GM12878 (cell line): ENCODE data around the gene LAYN. TPM values are rescaled to one million over a fixed set of nuclear protein-coding genes. Genes with fewer than 3 reads are reported as not detected.

Source experiments
- ATAC-seq: fragments of 200-7000 bp; cut with Tn5 transposase; 3 replicates; pipeline ENCODE4 v1.9.1; 2020; ENCODE audit warnings: mild to moderate bottlenecking, moderate library complexity
- BruUV-seq: library from RNA; stranded (reverse); fragments of 400-500 nt; replicated peaks from 2 replicates; lab custom pipeline; 2021; lab: Mats Ljungman, UMichigan
- CTCF ChIA-PET: fragments of 300-600 bp; sonication (Branson Sonifier 250); formaldehyde crosslinking; extraction: SDS; loops from one replicate; lab custom pipeline; 2021; ENCODE audit warnings: inconsistent platforms; lab: Yijun Ruan, JAX
- POLR2A ChIA-PET: fragments of 350-600 bp; formaldehyde crosslinking; extraction: SDS; loops from one replicate; lab custom pipeline; 2021; ENCODE audit warnings: inconsistent platforms; lab: Charles Lee
- RAD21 ChIA-PET: fragments of 300-600 bp; sonication (Branson Sonifier 250); formaldehyde crosslinking; loops from one replicate; lab custom pipeline; 2023; ENCODE audit warnings: antibody characterized with exemption; ENCODE audit not compliant: unreplicated experiment; lab: Charles Lee
- SMC1A ChIA-PET: fragments of 300-600 bp; sonication (Branson Sonifier 250); formaldehyde crosslinking; loops from one replicate; lab custom pipeline; 2023; ENCODE audit not compliant: unreplicated experiment, uncharacterized antibody; lab: Charles Lee
- DNase-seq: peaks from one replicate; pipeline ENCODE4 v3.0.0-alpha.2; 2011; ENCODE audit warnings: low read depth, low spot score
- FAIRE-seq: peaks from 3 replicates; lab custom pipeline; 2011; peaks lifted over from hg19 to GRCh38; lab: Jason Lieb, UNC
- H2AFZ ChIP-seq: 2 replicates; pipeline ENCODE4 v1.6.0; 2011; ENCODE audit warnings: low read depth, low read length, control low read depth; ENCODE audit not compliant: control insufficient read depth
- H3K27ac ChIP-seq: 2 replicates; pipeline ENCODE4 v1.5.1; 2011; ENCODE audit warnings: control low read depth; ENCODE audit not compliant: control insufficient read depth, insufficient read depth
- H3K27me3 ChIP-seq, 2 experiments: replicated peaks in 1 of 2; 2 replicates each; pipeline versions ENCODE4 v1.6.0 to v1.6.1; 2011; ENCODE audit warnings: low read length in 1 of 2; ENCODE audit not compliant: control insufficient read depth in 2 of 2, insufficient read depth in 2 of 2
- H3K36me3 ChIP-seq, 2 experiments: 2 replicates each; pipeline ENCODE4 v1.5.1; 2011; ENCODE audit warnings: low read length in 1 of 2; ENCODE audit not compliant: control insufficient read depth in 2 of 2, insufficient read depth in 2 of 2
- H3K4me1 ChIP-seq: 2 replicates; pipeline ENCODE4 v1.6.1; 2011; ENCODE audit warnings: mild to moderate bottlenecking, low read length, moderate library complexity, mixed read lengths; ENCODE audit not compliant: control insufficient read depth, insufficient read depth
- H3K4me2 ChIP-seq: 2 replicates; pipeline ENCODE4 v1.6.0; 2011; ENCODE audit warnings: control low read depth; ENCODE audit not compliant: control insufficient read depth, insufficient read depth
- H3K4me3 ChIP-seq: fragments of 200-600 bp; sonication (generic); 2 replicates; pipeline ENCODE4 v1.5.1; 2016
- H3K79me2 ChIP-seq: 2 replicates; pipeline ENCODE4 v1.6.0; 2011; ENCODE audit warnings: low read length; ENCODE audit not compliant: control insufficient read depth, insufficient read depth
- H3K9ac ChIP-seq: 2 replicates; pipeline ENCODE4 v1.8.0; 2011; ENCODE audit warnings: low read length, control low read depth, mixed read lengths; ENCODE audit not compliant: control insufficient read depth, insufficient read depth
- H3K9me3 ChIP-seq: replicated peaks from 3 replicates; pipeline ENCODE4 v1.5.1; 2011; ENCODE audit warnings: mild to moderate bottlenecking, low read length; ENCODE audit not compliant: control insufficient read depth, insufficient read depth
- H4K20me1 ChIP-seq: 2 replicates; pipeline ENCODE4 v1.6.0; 2011; ENCODE audit not compliant: control insufficient read depth, insufficient read depth
- BRCA1 ChIP-seq: IDR thresholded peaks from 2 replicates; pipeline ENCODE4 v1.6.1; 2011; ENCODE audit warnings: low read depth, low read length, improper control_type of control experiment
- CBFB ChIP-seq: IDR thresholded peaks from 2 replicates; pipeline ENCODE4 v1.6.1; 2016; ENCODE audit warnings: antibody characterized with exemption, low read depth
- CBX5 ChIP-seq: sonication (generic); IDR thresholded peaks from 2 replicates; pipeline ENCODE4 v1.6.1; 2016; ENCODE audit warnings: low read depth, moderate library complexity, mild to moderate bottlenecking, inconsistent platforms
- CEBPB ChIP-seq, 2 experiments: fragments of 150-350 bp in 1 of 2; IDR thresholded peaks; 2 replicates each; pipeline ENCODE4 v1.6.1; 2012 to 2014; ENCODE audit warnings: low read depth in 2 of 2, low read length in 2 of 2, borderline replicate concordance in 1 of 2, inconsistent platforms in 1 of 2
- IKZF2 ChIP-seq, 2 experiments: fragments of 450-650 bp; IDR thresholded peaks; 2 replicates each; pipeline ENCODE4 v1.6.1; 2017; ENCODE audit warnings: mild to moderate bottlenecking in 2 of 2, moderate library complexity in 2 of 2
- JUNB ChIP-seq: IDR thresholded peaks from 2 replicates; pipeline ENCODE4 v1.6.1; 2016; ENCODE audit warnings: antibody characterized with exemption, mild to moderate bottlenecking
- JUND ChIP-seq: IDR thresholded peaks from 2 replicates; pipeline ENCODE4 v1.6.1; 2012; ENCODE audit warnings: low read depth, mild to moderate bottlenecking, low read length, improper control_type of control experiment, moderate library complexity
- NFYB ChIP-seq: IDR thresholded peaks from 2 replicates; pipeline ENCODE4 v1.6.1; 2011; ENCODE audit warnings: low read depth, mild to moderate bottlenecking, low read length, improper control_type of control experiment, moderate library complexity; ENCODE audit not compliant: insufficient read depth
- NR2F1 ChIP-seq: fragments of 450-650 bp; conservative IDR thresholded peaks from 2 replicates; pipeline ENCODE4 v1.6.1; 2017; ENCODE audit warnings: mild to moderate bottlenecking
- PML ChIP-seq: IDR thresholded peaks from 2 replicates; pipeline ENCODE4 v1.6.1; 2012; ENCODE audit warnings: low read length, inconsistent platforms
- RB1 ChIP-seq: fragments of 450-650 bp; formaldehyde crosslinking; IDR thresholded peaks from 2 replicates; pipeline ENCODE4 v1.6.1; 2017; ENCODE audit warnings: mild to moderate bottlenecking, borderline replicate concordance
- RUNX3 ChIP-seq: IDR thresholded peaks from 2 replicates; pipeline ENCODE4 v1.6.1; 2012; ENCODE audit warnings: low read length, inconsistent platforms
- SKIL ChIP-seq: fragments of 450-650 bp; IDR thresholded peaks from 2 replicates; pipeline ENCODE4 v1.6.1; 2017; ENCODE audit warnings: mild to moderate bottlenecking, low read depth, inconsistent platforms; ENCODE audit not compliant: poor library complexity, severe bottlenecking
- YBX1 ChIP-seq: fragments of 450-650 bp; IDR thresholded peaks from 2 replicates; pipeline ENCODE4 v1.6.1; 2016; ENCODE audit warnings: antibody characterized with exemption
- YY1 ChIP-seq: IDR thresholded peaks from 2 replicates; pipeline ENCODE4 v1.6.1; 2011; ENCODE audit warnings: low read depth, mild to moderate bottlenecking, low read length
- WGBS: methylation state at CpG from one replicate; pipeline ENCODE4 v1.1.6; 2016; ENCODE audit warnings: low lambda C conversion rate; ENCODE audit not compliant: insufficient replicate concordance, insufficient coverage; ENCODE audit errors: missing lambda C conversion rate; 5-methylcytosine and 5-hydroxymethylcytosine counted together
- in situ Hi-C: fragments of 300-500 bp; cut with MboI; formaldehyde crosslinking; loops from 9 replicates; pipeline ENCODE4 v1.14.3; 2018; ENCODE audit warnings: mixed read lengths
- intact Hi-C: fragments of 100-400 bp; cut with micrococcal nuclease; formaldehyde crosslinking; loops from one replicate; pipeline ENCODE4 v1.14.2; 2022; ENCODE audit not compliant: unreplicated experiment
- polyA plus RNA-seq, 11 experiments: library from polyadenylated mRNA; depleted of rRNA in 4 of 11; unstranded in 6 of 11; stranded (reverse) in 5 of 11; fragments of >200 nt; fragmentation: Nextera tagmentation in 4 of 11; fragmentation: Illumina TruSeq in 1 of 11; extraction: Ambion mirVana in 4 of 11; extraction: Trizol in 1 of 11; gene quantifications; 1 replicate in 1 of 11; 2 replicates in 10 of 11; pipeline versions ENCODE4 v1.2.1 to v1.2.3, GENCODE V29; 2011 to 2016; ENCODE audit warnings: inconsistent platforms in 2 of 11, missing spikeins in 2 of 11, low read depth in 1 of 11
- total RNA-seq, 4 experiments: library from RNA; depleted of rRNA in 3 of 4; stranded (reverse); fragments of >200 nt in 3 of 4; fragmentation: Illumina TruSeq in 1 of 4; extraction: Trizol in 1 of 4; gene quantifications; 2 replicates each; pipeline versions ENCODE4 v1.2.1 to v1.2.3, GENCODE V29; 2013 to 2021
- TF ChIP-seq, protein P1 (sequence below): IDR thresholded peaks from 2 replicates; pipeline ENCODE4 v1.6.1; 2011; ENCODE audit warnings: borderline replicate concordance, low read depth, mild to moderate bottlenecking, moderate library complexity, mixed read lengths, low read length; ENCODE audit not compliant: insufficient read depth; ENCODE audit errors: extremely low read length
- TF ChIP-seq, protein P2 (sequence below): IDR thresholded peaks from 2 replicates; pipeline ENCODE4 v1.6.1; 2011; ENCODE audit warnings: mild to moderate bottlenecking, low read depth, low read length, moderate library complexity; ENCODE audit not compliant: insufficient replicate concordance

The LAYN gene
- total and polyA plus RNA-seq, 10 of the 15 experiments (the other 5 are each of a cell fraction or from before 2014, with no cell fraction given), result 0.06 to 0.14 (median 0.10) TPM; not detected in 7

DNA sequence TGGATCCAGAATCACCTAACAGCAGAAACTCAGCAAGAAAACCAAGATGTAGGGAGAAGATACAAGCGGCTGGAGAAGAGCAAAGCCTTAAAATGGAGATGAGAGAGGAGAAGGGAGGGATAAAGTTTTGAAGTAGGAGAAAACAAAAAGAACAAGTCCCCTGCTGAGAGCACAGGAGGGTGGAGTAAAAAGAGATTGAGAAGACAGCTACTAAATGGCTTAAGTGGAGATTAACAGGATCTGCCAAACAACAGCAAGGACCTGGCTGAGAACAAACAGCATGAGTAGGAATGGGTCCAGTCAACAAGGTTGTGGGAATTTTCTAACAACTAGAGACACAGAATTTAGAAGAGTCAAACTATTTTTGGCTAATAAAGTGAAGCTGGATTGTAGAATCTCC, 46.5 kb upstream of the LAYN start:
- ChIA-PET RAD21 (no interaction called here), SMC1A (no interaction called here), CTCF (no interaction called here), POLR2A (no interaction called here)
- 0% methylated on average over 1 of the region's 1 CpG for whole genome bisulfite sequencing
- no peaks in the 10 kb centered on the region for H3K4me1 ChIP-seq
- no peak overlapping the region for H3K27ac ChIP-seq
- H3K9me3 ChIP-seq, result no peaks in the 10 kb centered on the region
- DNase-seq (no peak), FAIRE-seq (no peak), ATAC-seq (no peak)
- intact Hi-C loops, result no loop called here
- H3K36me3 ChIP-seq, result no peaks in the 10 kb centered on the region
- no peak for TF ChIP-seq JUND
- no peak for TF ChIP-seq SKIL
- TF ChIP-seq YY1, result no peak
- TF ChIP-seq CEBPB (IDR thresholded peaks at IDR 0.05; ENCODE audit: borderline replicate concordance in 1 of 2, low read depth in 2 of 2, low read length in 2 of 2), result no peak
- no peak for TF ChIP-seq NR2F1
- no peak for TF ChIP-seq RUNX3
- TF ChIP-seq CBX5, result no peak
- TF ChIP-seq RB1, result no peak
- no peak for TF ChIP-seq CBFB
- TF ChIP-seq, protein P1, sequence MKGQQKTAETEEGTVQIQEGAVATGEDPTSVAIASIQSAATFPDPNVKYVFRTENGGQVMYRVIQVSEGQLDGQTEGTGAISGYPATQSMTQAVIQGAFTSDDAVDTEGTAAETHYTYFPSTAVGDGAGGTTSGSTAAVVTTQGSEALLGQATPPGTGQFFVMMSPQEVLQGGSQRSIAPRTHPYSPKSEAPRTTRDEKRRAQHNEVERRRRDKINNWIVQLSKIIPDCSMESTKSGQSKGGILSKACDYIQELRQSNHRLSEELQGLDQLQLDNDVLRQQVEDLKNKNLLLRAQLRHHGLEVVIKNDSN, result no peak
- TF ChIP-seq, protein P2, sequence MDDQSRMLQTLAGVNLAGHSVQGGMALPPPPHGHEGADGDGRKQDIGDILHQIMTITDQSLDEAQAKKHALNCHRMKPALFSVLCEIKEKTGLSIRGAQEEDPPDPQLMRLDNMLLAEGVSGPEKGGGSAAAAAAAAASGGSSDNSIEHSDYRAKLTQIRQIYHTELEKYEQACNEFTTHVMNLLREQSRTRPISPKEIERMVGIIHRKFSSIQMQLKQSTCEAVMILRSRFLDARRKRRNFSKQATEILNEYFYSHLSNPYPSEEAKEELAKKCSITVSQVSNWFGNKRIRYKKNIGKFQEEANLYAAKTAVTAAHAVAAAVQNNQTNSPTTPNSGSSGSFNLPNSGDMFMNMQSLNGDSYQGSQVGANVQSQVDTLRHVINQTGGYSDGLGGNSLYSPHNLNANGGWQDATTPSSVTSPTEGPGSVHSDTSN, result no peak
- TF ChIP-seq PML, result no peak
- no peak for TF ChIP-seq IKZF2 (IDR thresholded peaks at IDR 0.05)
- TF ChIP-seq JUNB, result no peak
- TF ChIP-seq NFYB, result no peak
- no peak for TF ChIP-seq BRCA1
- TF ChIP-seq YBX1, result no peak
- BruUV-seq, result no TSS peak
- H4K20me1 ChIP-seq, result no peaks in the 10 kb centered on the region
- peaks cover 0 to 2% of the 10 kb centered on the region in 2 experiments; a peak in 3 of 4 replicates for H3K27me3 ChIP-seq
- H3K79me2 ChIP-seq, result no peaks in the 10 kb centered on the region
- H2AFZ ChIP-seq, result no peak overlapping the region
- H3K9ac ChIP-seq, result no peak overlapping the region
- H3K4me2 ChIP-seq, result no peak overlapping the region
- in situ Hi-C loops, result no loop called here
- no peak overlapping the region for H3K4me3 ChIP-seq
